GM12878 (cell line): ENCODE data around the gene STOML2. TPM values are rescaled to one million over a fixed set of nuclear protein-coding genes. Genes with fewer than 3 reads are reported as not detected.

Source experiments
- ATAC-seq: fragments of 200-7000 bp; cut with Tn5 transposase; 3 replicates; pipeline ENCODE4 v1.9.1; 2020; ENCODE audit warnings: mild to moderate bottlenecking, moderate library complexity
- BruUV-seq: library from RNA; stranded (reverse); fragments of 400-500 nt; replicated peaks from 2 replicates; lab custom pipeline; 2021; lab: Mats Ljungman, UMichigan
- CTCF ChIA-PET: fragments of 300-600 bp; sonication (Branson Sonifier 250); formaldehyde crosslinking; extraction: SDS; loops from one replicate; lab custom pipeline; 2021; ENCODE audit warnings: inconsistent platforms; lab: Yijun Ruan, JAX
- POLR2A ChIA-PET: fragments of 350-600 bp; formaldehyde crosslinking; extraction: SDS; loops from one replicate; lab custom pipeline; 2021; ENCODE audit warnings: inconsistent platforms; lab: Charles Lee
- RAD21 ChIA-PET: fragments of 300-600 bp; sonication (Branson Sonifier 250); formaldehyde crosslinking; loops from one replicate; lab custom pipeline; 2023; ENCODE audit warnings: antibody characterized with exemption; ENCODE audit not compliant: unreplicated experiment; lab: Charles Lee
- SMC1A ChIA-PET: fragments of 300-600 bp; sonication (Branson Sonifier 250); formaldehyde crosslinking; loops from one replicate; lab custom pipeline; 2023; ENCODE audit not compliant: unreplicated experiment, uncharacterized antibody; lab: Charles Lee
- DNase-seq: peaks from one replicate; pipeline ENCODE4 v3.0.0-alpha.2; 2011; ENCODE audit warnings: low read depth, low spot score
- FAIRE-seq: peaks from 3 replicates; lab custom pipeline; 2011; peaks lifted over from hg19 to GRCh38; lab: Jason Lieb, UNC
- H2AFZ ChIP-seq: 2 replicates; pipeline ENCODE4 v1.6.0; 2011; ENCODE audit warnings: low read depth, low read length, control low read depth; ENCODE audit not compliant: control insufficient read depth
- H3K27ac ChIP-seq: 2 replicates; pipeline ENCODE4 v1.5.1; 2011; ENCODE audit warnings: control low read depth; ENCODE audit not compliant: control insufficient read depth, insufficient read depth
- H3K27me3 ChIP-seq, 2 experiments: replicated peaks in 1 of 2; 2 replicates each; pipeline versions ENCODE4 v1.6.0 to v1.6.1; 2011; ENCODE audit warnings: low read length in 1 of 2; ENCODE audit not compliant: control insufficient read depth in 2 of 2, insufficient read depth in 2 of 2
- H3K36me3 ChIP-seq, 2 experiments: 2 replicates each; pipeline ENCODE4 v1.5.1; 2011; ENCODE audit warnings: low read length in 1 of 2; ENCODE audit not compliant: control insufficient read depth in 2 of 2, insufficient read depth in 2 of 2
- H3K4me1 ChIP-seq: 2 replicates; pipeline ENCODE4 v1.6.1; 2011; ENCODE audit warnings: mild to moderate bottlenecking, low read length, moderate library complexity, mixed read lengths; ENCODE audit not compliant: control insufficient read depth, insufficient read depth
- H3K4me2 ChIP-seq: 2 replicates; pipeline ENCODE4 v1.6.0; 2011; ENCODE audit warnings: control low read depth; ENCODE audit not compliant: control insufficient read depth, insufficient read depth
- H3K4me3 ChIP-seq: fragments of 200-600 bp; sonication (generic); 2 replicates; pipeline ENCODE4 v1.5.1; 2016
- H3K79me2 ChIP-seq: 2 replicates; pipeline ENCODE4 v1.6.0; 2011; ENCODE audit warnings: low read length; ENCODE audit not compliant: control insufficient read depth, insufficient read depth
- H3K9ac ChIP-seq: 2 replicates; pipeline ENCODE4 v1.8.0; 2011; ENCODE audit warnings: low read length, control low read depth, mixed read lengths; ENCODE audit not compliant: control insufficient read depth, insufficient read depth
- H3K9me3 ChIP-seq: replicated peaks from 3 replicates; pipeline ENCODE4 v1.5.1; 2011; ENCODE audit warnings: mild to moderate bottlenecking, low read length; ENCODE audit not compliant: control insufficient read depth, insufficient read depth
- H4K20me1 ChIP-seq: 2 replicates; pipeline ENCODE4 v1.6.0; 2011; ENCODE audit not compliant: control insufficient read depth, insufficient read depth
- CREM ChIP-seq: IDR thresholded peaks from 2 replicates; pipeline ENCODE4 v1.6.1; 2014; ENCODE audit warnings: antibody characterized with exemption, low read depth
- ESRRA ChIP-seq: IDR thresholded peaks from 2 replicates; pipeline ENCODE4 v1.6.1; 2012; ENCODE audit warnings: mild to moderate bottlenecking, low read length, improper control_type of control experiment
- KLF5 ChIP-seq: fragments of 450-650 bp; IDR thresholded peaks from 2 replicates; pipeline ENCODE4 v1.6.1; 2014; ENCODE audit warnings: mild to moderate bottlenecking; ENCODE audit not compliant: partially characterized antibody
- MEF2A ChIP-seq: IDR thresholded peaks from 2 replicates; pipeline ENCODE4 v1.6.1; 2011; ENCODE audit warnings: low read depth, mild to moderate bottlenecking, low read length, moderate library complexity; ENCODE audit not compliant: insufficient read depth
- NFXL1 ChIP-seq: fragments of 450-650 bp; IDR thresholded peaks from 2 replicates; pipeline ENCODE4 v1.6.1; 2017; ENCODE audit warnings: antibody characterized with exemption, mild to moderate bottlenecking, borderline replicate concordance
- NFYB ChIP-seq: IDR thresholded peaks from 2 replicates; pipeline ENCODE4 v1.6.1; 2011; ENCODE audit warnings: low read depth, mild to moderate bottlenecking, low read length, improper control_type of control experiment, moderate library complexity; ENCODE audit not compliant: insufficient read depth
- NR2F1 ChIP-seq: fragments of 450-650 bp; conservative IDR thresholded peaks from 2 replicates; pipeline ENCODE4 v1.6.1; 2017; ENCODE audit warnings: mild to moderate bottlenecking
- POLR2A ChIP-seq: IDR thresholded peaks from 2 replicates; pipeline ENCODE4 v1.6.1; 2011; ENCODE audit warnings: low read depth, mild to moderate bottlenecking, low read length
- POU2F2 ChIP-seq: IDR thresholded peaks from 3 replicates; pipeline ENCODE4 v1.6.1; 2011; ENCODE audit warnings: low read depth, mild to moderate bottlenecking, low read length, borderline replicate concordance
- RELA ChIP-seq: fragments of 450-650 bp; IDR thresholded peaks from 2 replicates; pipeline ENCODE4 v1.8.0; 2014; ENCODE audit warnings: borderline replicate concordance; ENCODE audit not compliant: partially characterized antibody
- SIX5 ChIP-seq: IDR thresholded peaks from 2 replicates; pipeline ENCODE4 v1.6.1; 2011; ENCODE audit warnings: mild to moderate bottlenecking, low read depth, low read length, moderate library complexity; ENCODE audit not compliant: severe bottlenecking
- SMARCA5 ChIP-seq: fragments of 450-650 bp; IDR thresholded peaks from 2 replicates; pipeline ENCODE4 v1.6.1; 2017; ENCODE audit warnings: mild to moderate bottlenecking
- SP1 ChIP-seq: IDR thresholded peaks from one replicate; pipeline ENCODE4 v1.6.1; 2011; ENCODE audit warnings: low read depth, low read length
- TCF7 ChIP-seq: IDR thresholded peaks from 2 replicates; pipeline ENCODE4 v1.6.1; 2014; ENCODE audit warnings: antibody characterized with exemption, borderline replicate concordance
- WRNIP1 ChIP-seq: IDR thresholded peaks from 2 replicates; pipeline ENCODE4 v1.6.1; 2011; ENCODE audit warnings: low read depth, low read length, improper control_type of control experiment, borderline replicate concordance
- ZNF24 ChIP-seq: fragments of 450-650 bp; IDR thresholded peaks from 2 replicates; pipeline ENCODE4 v1.6.1; 2017; ENCODE audit warnings: antibody characterized with exemption, mild to moderate bottlenecking
- WGBS: methylation state at CpG from one replicate; pipeline ENCODE4 v1.1.6; 2016; ENCODE audit warnings: low lambda C conversion rate; ENCODE audit not compliant: insufficient replicate concordance, insufficient coverage; ENCODE audit errors: missing lambda C conversion rate; 5-methylcytosine and 5-hydroxymethylcytosine counted together
- in situ Hi-C: fragments of 300-500 bp; cut with MboI; formaldehyde crosslinking; loops from 9 replicates; pipeline ENCODE4 v1.14.3; 2018; ENCODE audit warnings: mixed read lengths
- intact Hi-C: fragments of 100-400 bp; cut with micrococcal nuclease; formaldehyde crosslinking; loops from one replicate; pipeline ENCODE4 v1.14.2; 2022; ENCODE audit not compliant: unreplicated experiment
- polyA plus RNA-seq, 11 experiments: library from polyadenylated mRNA; depleted of rRNA in 4 of 11; unstranded in 6 of 11; stranded (reverse) in 5 of 11; fragments of >200 nt; fragmentation: Nextera tagmentation in 4 of 11; fragmentation: Illumina TruSeq in 1 of 11; extraction: Ambion mirVana in 4 of 11; extraction: Trizol in 1 of 11; gene quantifications; 1 replicate in 1 of 11; 2 replicates in 10 of 11; pipeline versions ENCODE4 v1.2.1 to v1.2.3, GENCODE V29; 2011 to 2016; ENCODE audit warnings: inconsistent platforms in 2 of 11, missing spikeins in 2 of 11, low read depth in 1 of 11
- total RNA-seq, 4 experiments: library from RNA; depleted of rRNA in 3 of 4; stranded (reverse); fragments of >200 nt in 3 of 4; fragmentation: Illumina TruSeq in 1 of 4; extraction: Trizol in 1 of 4; gene quantifications; 2 replicates each; pipeline versions ENCODE4 v1.2.1 to v1.2.3, GENCODE V29; 2013 to 2021
- TF ChIP-seq, protein P1 (sequence below): fragments of 450-650 bp; IDR thresholded peaks from 2 replicates; pipeline ENCODE4 v1.6.1; 2017; ENCODE audit warnings: mild to moderate bottlenecking, moderate library complexity
- TF ChIP-seq, protein P2 (sequence below): fragments of 450-650 bp; IDR thresholded peaks from 2 replicates; pipeline ENCODE4 v1.6.1; 2016; ENCODE audit warnings: mild to moderate bottlenecking

Gene STOML2
- total and polyA plus RNA-seq, 10 of the 15 experiments (the other 5 are each of a cell fraction or from before 2014, with no cell fraction given): 112 to 284 (median 207) TPM

DNA sequence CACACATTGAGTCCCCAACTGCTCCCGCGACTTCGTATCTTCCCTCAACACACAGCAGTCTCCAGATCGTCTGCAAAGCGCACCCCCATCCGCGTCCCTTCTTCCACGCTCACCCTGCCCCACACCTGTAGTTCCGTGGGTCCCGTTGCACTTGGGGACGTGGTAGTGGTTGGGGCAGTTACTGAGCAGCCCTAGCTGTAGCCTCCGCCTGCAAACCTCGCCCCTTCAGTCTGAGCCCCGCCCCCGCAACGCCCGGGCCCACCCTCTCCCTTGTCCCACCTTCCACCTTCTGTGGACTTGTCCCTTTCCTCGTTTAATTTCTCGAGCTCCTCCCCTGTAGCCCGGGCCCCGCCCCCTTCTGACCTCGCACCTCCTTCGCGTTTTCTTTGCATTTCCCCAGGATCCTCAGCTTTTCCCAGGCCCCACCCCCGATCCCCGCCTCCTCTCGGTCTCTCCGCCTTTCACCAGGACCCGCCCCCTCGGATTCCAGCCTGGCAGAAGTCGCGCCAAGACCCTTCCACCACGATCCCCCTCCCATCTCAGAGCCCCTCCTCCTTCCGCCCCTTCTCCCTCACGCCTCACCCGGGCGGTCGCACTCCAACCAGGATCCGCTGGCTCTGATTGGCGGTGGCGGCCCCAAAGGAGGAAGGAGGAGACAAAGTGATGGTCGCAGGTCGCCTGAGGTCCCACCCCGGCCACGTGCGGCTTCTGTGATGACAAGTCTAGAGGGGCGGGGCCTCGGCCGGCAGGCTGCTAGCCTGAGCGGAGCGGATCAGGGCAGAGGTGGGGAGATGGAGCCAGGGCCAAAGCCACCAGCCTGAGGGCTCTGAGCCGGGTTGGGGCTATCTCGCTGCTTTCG, 13.0 kb upstream of the STOML2 start, which contains the start of gene ATOSB:
ATOSB (minus strand) TSS at position 183 of the 859 bp plus-strand sequence. CDS start 7,588 bp downstream, outside the sequence.
- peaks cover 28% of the 10 kb centered on the region for H3K4me1 ChIP-seq
- H3K36me3 ChIP-seq: no peaks in the 10 kb centered on the region
- H3K27me3 ChIP-seq: no peaks in the 10 kb centered on the region
- H4K20me1 ChIP-seq: no peaks in the 10 kb centered on the region
- peak within 1 kb of the TSS; percentile 100 for H3K4me2 ChIP-seq
- peak within 1 kb of the TSS; percentile 71 for H3K9ac ChIP-seq
- in situ Hi-C loops: loop anchor here (5.0 kb wide), 3 partner anchors 141 to 486 kb away; no protein-coding TSS in a partner anchor
- POLR2A ChIA-PET: interaction anchor here (0.7 to 3.2 kb wide), 5 partner anchors 12 to 531 kb away, joined by 3 to 27 read pairs (median 3); partner anchors contain the start of genes STOML2 and VCP
- H3K4me3 ChIP-seq: peak within 1 kb of the TSS; percentile 96
- intact Hi-C loops: loop anchor here (1.0 to 10.0 kb wide), 7 partner anchors 19 to 699 kb away; partner anchors contain the start of genes CREB3, HINT2, PIGO and SPAG8
- WGBS: 1% methylated on average over 47 of the region's 54 CpGs
- H3K79me2 ChIP-seq: peaks cover 3% of the 10 kb centered on the region
- DNase-seq (peak; percentile 72), FAIRE-seq (peak; percentile 59), ATAC-seq (peak; percentile 82)
- SMC1A ChIA-PET: interaction anchor here (1.0 to 3.0 kb wide), 6 partner anchors 9 to 504 kb away, joined by 3 to 23 read pairs (median 4); no protein-coding TSS in a partner anchor
- RAD21 ChIA-PET: interaction anchor here (0.6 to 2.7 kb wide), 13 partner anchors 8 to 617 kb away, joined by 3 to 20 read pairs (median 4); partner anchors contain the start of genes CCDC107, CREB3, DNAJB5 and FANCG
- H2AFZ ChIP-seq: peak within 1 kb of the TSS; percentile 84
- BruUV-seq: no TSS peak
- H3K9me3 ChIP-seq: no peaks in the 10 kb centered on the region
- H3K27ac ChIP-seq: peak within 1 kb of the TSS; percentile 84
- CTCF ChIA-PET: interaction anchor here (0.7 to 3.9 kb wide), 10 partner anchors 9 to 440 kb away, joined by 3 to 85 read pairs (median 8); no protein-coding TSS in a partner anchor
- TF ChIP-seq, protein P1, sequence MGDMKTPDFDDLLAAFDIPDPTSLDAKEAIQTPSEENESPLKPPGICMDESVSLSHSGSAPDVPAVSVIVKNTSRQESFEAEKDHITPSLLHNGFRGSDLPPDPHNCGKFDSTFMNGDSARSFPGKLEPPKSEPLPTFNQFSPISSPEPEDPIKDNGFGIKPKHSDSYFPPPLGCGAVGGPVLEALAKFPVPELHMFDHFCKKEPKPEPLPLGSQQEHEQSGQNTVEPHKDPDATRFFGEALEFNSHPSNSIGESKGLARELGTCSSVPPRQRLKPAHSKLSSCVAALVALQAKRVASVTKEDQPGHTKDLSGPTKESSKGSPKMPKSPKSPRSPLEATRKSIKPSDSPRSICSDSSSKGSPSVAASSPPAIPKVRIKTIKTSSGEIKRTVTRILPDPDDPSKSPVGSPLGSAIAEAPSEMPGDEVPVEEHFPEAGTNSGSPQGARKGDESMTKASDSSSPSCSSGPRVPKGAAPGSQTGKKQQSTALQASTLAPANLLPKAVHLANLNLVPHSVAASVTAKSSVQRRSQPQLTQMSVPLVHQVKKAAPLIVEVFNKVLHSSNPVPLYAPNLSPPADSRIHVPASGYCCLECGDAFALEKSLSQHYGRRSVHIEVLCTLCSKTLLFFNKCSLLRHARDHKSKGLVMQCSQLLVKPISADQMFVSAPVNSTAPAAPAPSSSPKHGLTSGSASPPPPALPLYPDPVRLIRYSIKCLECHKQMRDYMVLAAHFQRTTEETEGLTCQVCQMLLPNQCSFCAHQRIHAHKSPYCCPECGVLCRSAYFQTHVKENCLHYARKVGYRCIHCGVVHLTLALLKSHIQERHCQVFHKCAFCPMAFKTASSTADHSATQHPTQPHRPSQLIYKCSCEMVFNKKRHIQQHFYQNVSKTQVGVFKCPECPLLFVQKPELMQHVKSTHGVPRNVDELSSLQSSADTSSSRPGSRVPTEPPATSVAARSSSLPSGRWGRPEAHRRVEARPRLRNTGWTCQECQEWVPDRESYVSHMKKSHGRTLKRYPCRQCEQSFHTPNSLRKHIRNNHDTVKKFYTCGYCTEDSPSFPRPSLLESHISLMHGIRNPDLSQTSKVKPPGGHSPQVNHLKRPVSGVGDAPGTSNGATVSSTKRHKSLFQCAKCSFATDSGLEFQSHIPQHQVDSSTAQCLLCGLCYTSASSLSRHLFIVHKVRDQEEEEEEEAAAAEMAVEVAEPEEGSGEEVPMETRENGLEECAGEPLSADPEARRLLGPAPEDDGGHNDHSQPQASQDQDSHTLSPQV: no peak
- TF ChIP-seq SMARCA5: no peak
- no peak for TF ChIP-seq SIX5
- TF ChIP-seq MEF2A: no peak
- no peak for TF ChIP-seq POU2F2
- TF ChIP-seq, protein P2, sequence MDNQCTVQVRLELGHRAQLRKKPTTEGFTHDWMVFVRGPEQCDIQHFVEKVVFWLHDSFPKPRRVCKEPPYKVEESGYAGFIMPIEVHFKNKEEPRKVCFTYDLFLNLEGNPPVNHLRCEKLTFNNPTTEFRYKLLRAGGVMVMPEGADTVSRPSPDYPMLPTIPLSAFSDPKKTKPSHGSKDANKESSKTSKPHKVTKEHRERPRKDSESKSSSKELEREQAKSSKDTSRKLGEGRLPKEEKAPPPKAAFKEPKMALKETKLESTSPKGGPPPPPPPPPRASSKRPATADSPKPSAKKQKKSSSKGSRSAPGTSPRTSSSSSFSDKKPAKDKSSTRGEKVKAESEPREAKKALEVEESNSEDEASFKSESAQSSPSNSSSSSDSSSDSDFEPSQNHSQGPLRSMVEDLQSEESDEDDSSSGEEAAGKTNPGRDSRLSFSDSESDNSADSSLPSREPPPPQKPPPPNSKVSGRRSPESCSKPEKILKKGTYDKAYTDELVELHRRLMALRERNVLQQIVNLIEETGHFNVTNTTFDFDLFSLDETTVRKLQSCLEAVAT: no peak
- no peak for TF ChIP-seq WRNIP1
- TF ChIP-seq ESRRA: no peak
- TF ChIP-seq NFYB: peak; percentile 69
- no peak for TF ChIP-seq ZNF24
- no peak for TF ChIP-seq SP1
- TF ChIP-seq NFXL1: no peak
- no peak for TF ChIP-seq RELA
- 0 out of 2 replicates have a peak, but pooled peaks have one; percentile 31 for TF ChIP-seq CREM
- peak; percentile 56; the same call in 1 of the 2 replicates for TF ChIP-seq POLR2A
- TF ChIP-seq NR2F1: peak; percentile 62
- TF ChIP-seq TCF7: no peak
- no peak for TF ChIP-seq KLF5
